NCI-H2107 treated with DMSO at 0.1 percent for 48 hours (cell line): Measurements from ENCODE around the gene USHBP1.

Experiments
- DNase-seq: peaks from one replicate; lab custom pipeline; 2025; ENCODE audit not compliant: unreplicated experiment; lab: John Stamatoyannopoulos, UW

USHBP1 gene

GRCh38 chr19:17240826-17241399 is 23.6 kb downstream of the USHBP1 start:
- no peak for DNase-seq

DNA sequence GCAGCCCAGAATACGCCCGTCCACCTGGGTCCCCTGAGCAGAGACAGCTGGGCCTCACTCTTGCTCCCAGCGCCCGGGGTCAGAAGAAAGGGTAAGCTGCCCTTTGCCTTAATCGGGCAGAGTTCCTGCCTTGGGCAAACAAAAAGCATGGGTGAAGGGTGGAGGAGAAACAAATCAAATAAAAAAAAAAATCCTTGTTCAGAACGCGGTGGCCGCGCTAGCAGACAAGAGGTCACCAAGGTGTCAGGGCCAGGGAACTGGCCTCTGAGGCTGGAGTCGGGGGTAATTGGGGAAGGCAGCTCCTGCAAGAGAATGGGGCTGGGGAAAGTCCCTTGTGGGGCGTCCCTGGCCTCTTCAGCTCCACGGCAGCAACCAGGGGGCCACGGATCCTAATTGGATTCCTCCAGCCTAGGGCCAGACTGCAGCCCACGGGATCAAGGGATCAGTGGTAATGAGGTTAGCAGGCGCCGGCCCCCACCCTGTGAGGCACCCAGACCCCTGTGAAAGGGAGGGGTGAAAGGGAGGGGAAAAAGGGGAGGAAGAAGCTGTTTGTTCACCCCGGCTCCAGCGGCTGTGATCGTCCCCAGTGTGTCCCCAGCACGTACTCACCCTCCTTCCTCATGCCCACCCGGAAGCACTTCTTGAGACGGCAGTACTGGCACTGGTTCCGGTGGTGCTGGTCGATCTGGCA is 24.3 kb downstream of the USHBP1 start:
- DNase-seq: no peak

- DNase-seq: no peak
Measured at GRCh38 chr19:17237747-17238706, 26.5 kb downstream of the USHBP1 start.

- no peak for DNase-seq
Measured at GRCh38 chr19:17236811-17237543, 27.6 kb downstream of the USHBP1 start.

DNA sequence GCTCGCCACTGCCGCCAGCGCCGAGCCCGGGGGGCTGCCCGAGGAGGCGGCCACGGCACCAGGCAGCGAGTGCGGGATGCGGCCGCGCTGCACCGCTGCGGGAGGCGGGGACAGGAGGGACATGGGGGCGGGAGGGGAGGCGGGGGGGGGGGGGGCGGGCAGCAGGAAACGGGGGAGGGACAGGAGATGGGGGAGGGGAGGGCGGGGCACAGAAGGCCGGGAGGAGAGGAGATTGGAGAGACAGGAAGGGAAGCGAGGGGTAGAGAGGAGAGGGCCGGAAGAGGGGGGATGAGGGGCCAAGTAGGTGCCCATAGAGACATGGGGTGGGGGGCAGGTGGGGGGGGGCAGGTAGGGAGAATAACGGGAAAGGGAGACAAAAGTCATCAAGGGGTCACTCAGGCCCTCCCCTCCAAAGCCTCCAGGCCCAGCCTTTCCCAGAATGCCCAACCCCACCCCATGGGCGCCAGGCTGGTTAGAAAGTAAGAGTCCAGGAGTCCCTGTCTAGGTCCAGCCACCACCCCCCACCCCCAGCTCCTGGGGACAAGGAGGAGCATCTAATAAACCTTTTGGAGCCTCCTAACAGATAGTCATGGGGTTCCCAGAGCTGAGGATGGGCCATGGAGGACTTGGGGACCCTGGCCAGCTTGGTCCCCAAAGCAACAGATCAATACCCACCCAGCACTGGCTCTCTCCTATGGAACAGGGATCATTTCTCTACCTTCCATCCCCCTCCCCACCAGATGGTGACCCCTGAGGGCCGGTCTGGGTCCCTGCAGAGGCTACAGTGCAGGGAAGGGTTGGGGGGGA is 28.4 kb downstream of the USHBP1 start:
- DNase-seq: no peak

DNA sequence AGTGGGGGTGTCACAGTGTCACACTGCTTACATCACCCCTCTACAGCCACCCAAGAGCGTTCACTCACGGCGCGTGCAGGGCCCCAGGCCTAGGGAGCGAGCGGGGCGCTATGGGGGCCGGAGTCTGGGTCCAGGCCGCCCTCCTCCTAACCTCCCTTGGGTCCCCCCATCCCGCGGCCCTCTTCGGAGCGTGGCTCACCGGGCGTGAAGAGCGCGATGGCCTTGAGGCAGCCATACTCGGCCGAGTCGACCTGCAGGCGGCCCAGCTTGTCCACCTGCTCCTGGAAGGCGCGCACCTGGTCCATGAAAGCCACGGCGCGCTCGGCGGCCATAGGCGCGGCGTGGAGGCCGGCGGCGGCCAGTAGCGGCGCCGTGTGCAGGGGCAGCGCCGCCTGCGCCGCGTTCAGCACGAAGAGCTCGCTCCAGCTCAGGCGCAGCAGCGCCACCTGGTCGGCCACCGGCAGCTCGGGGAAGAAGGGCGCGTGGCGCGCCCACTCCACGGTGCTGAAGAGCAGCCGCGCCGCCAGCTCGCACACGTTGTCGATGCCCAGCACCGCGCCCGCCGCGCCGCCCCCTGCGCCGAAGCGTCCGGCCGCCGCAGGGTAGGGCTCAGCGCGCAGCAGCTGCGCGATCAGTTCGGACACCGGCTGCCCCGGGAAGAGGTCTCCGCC is 29.1 kb downstream of the USHBP1 start:
- DNase-seq: no peak

DNA sequence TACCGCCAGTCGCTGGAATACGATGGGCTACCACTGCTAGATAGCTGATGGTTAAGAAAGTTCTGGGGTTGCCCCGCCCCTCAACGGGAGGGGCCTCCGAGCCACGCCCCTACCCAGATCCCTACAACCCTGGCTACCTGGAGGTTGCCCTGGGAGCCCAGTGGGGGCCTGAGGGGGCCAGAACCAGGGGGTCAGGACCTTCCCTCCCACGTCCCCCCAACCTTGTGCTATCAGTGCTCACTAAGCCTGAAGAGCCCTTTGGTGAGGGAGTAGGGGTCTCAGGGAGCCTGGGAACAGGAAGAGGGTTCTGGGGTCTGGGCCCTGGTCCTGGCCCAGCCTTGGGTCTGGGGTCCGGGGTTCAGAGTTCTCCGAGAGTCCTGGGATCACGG is 29.6 kb downstream of the USHBP1 start:
- DNase-seq: no peak

DNA sequence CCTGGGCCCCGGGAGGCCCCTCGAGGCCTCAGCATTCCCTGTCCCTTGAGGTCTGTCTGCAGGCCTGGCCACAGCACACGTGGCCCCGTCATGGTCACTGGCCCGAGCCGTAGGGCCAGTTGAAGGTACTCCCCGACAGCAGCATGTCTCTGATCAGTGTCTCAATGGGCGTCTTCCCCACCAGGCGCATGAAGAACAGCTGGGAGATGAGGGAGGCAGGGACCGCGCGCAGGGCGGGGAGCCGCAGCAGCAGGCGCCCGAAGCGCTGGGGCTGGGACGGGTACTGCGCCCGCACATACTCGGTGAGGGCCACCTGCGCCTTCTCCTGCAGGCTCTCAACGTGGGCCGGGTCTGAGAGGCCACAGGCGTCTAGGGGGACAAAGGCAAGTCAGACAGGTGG is 32.3 kb downstream of the USHBP1 start:
- no peak for DNase-seq

- no peak for DNase-seq
Measured at GRCh38 chr19:17229890-17230289, 34.7 kb downstream of the USHBP1 start.

- no peak for DNase-seq
Measured at GRCh38 chr19:17227798-17228367, 36.7 kb downstream of the USHBP1 start.

DNA sequence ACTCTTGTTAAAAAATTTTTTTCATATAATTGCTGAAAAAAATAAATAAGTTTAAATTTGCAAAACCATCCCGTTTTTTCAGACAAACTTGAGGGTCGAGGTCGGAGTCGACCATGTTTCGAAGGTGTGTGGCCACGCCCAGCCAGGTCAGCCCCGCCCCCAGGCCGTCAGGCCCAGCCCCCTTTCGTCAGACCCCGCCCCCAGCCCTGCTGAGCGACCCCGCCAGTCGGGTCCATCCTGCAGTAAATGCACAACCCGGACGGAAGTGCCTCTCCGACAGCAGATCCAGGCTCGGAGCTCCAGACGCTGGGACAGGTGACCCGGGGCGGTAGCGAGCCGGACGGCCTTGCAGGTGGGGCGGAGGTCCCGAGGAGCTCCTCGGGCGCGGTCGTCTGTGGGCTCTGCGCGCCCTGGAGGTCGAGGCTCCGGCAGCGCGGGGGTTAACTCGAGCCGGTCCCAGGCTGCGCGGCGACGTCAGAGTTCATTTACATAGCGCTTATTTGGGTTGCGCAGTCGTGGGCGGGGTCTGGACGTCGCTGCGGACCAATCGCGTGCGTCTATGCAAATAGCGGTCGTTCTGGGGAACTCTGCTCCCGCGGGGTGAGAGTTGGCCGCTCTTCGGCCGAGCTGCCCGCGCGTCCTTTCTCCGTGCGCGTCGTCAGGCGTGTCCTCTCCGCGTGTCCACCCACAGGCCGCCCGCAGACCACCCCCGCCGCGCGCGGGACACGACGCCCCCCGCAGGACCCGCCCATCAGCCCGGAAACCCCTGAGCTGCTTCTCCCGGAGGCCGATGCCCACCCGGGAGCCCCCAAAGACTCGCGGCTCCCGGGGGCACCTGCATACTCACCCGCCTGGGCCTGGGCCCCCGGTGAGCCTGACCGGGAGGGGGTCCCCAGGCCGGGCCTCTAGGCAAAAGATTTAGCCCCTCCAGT is 38.3 kb downstream of the USHBP1 start, which contains the start of gene OCEL1:
Gene OCEL1, plus strand, starts transcription at position 225 of the 932 bp plus-strand sequence. Its CDS starts 22 bp downstream, at position 247.
- DNase-seq: peak; percentile 88

- DNase-seq: no peak
Measured at GRCh38 chr19:17225053-17225452, 39.5 kb downstream of the USHBP1 start.

GRCh38 chr19:17220207-17220758 is 44.3 kb downstream of the USHBP1 start:
- no peak for DNase-seq

DNA sequence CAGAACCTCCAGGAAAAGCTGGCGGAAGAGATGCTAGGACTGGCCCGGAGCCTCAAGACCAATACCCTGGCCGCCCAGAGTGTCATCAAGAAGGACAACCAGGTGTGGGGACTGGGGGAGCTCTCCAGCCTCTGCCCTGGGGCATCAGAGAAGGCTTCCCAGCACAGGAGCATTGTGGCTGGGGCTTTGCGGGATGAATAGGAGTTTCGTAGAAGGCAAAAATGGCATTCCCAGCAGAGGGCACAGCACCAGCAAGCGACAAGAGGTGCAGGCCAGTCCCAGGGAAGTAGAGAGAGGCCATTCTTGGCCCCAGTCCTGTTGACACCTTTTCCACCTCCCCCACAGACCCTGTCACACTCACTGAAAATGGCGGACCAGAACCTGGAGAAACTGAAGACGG is 45.3 kb downstream of the USHBP1 start:
- DNase-seq: no peak

- no peak for DNase-seq
Measured at GRCh38 chr19:17216058-17216670, 48.4 kb downstream of the USHBP1 start.

DNA sequence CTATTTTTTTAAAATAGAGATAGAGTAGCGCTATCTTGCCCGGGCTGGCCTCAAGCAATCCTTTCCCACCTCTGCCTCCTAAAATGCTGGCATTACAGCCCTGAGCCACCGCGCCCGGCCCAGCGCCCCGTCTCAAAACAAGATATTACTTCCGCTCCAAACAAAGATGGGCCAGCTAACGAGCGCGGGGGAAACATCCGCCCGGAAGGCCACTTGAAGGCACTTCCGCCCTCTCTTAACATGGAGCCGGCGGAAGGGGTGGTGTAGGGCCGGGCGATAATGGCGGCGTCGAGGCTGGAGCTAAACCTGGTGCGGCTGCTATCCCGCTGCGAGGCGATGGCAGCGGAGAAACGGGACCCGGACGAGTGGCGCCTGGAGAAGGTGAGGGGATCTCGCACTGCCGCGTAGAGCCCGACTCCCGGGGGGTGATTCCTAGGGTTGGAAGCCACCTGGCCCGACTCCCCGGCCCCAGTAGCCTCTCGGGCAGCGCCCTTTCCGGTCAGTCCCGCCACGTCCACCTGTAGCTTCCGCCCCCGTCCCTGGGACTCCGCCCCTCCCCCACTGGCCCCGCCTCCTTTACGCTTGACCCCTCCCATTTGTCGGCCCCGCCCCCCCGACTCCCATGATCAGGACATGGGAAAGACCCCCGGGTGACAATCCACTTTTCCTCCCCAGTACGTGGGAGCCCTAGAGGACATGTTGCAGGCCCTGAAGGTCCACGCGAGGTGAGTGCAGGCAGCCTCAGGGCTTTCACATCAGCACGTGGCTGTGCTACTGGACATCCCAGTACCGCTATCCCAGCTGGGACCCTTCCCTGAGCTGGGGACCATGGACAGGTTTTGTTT is 49.2 kb downstream of the USHBP1 start, which contains the start of gene USE1:
Gene USE1, plus strand, starts transcription at position 231 of the 845 bp plus-strand sequence. Its CDS starts 49 bp downstream, at position 280.
- DNase-seq: peak; percentile 82
